Measurements from ENCODE around the gene CDK2.
A peak's percentile ranks its signal among the peaks of the same experiment; 100 is the strongest.

The CDK2 gene

DNA sequence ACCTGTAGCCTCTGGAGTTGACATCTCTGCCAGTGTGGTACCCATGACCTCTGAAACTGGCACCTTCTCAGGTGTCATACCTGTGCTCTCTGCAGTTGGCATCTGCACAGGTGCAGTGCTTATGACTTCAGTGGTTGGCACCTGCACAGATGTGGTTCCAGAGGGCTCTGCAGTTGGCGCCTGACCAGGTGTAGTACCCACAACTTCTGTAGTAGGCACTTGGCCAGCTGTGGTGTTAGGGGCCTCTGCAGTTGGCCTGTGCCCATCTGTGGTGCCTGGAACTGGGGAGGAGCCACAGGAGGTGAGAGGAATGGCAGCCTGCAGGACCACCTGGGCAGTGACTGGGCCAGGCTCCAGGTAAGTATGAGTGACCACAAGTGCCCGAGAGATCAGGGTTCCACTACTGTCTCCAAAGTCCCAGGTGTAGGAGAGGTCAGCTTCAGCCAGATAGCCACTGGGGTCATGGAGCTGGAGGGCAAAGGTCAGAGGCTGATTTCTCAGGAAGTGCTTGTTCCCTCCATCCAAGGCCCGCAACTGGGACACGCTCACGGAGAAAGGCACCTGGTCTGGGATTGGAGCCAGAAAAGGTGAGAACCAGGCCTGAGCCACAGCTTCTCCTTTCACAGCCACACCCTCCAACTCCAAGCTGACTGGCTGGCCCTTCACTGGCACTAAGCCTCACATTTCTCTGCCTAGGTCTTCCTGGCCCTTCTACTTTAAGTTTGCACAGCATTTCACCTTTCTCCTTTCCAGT lies 9.3 kb upstream of the CDK2 start:
- no peaks in the 10 kb centered on the region for H3K27me3 ChIP-seq (ENCODE audit: control insufficient read depth, insufficient read depth, low read length)
- TF ChIP-seq, protein P1, sequence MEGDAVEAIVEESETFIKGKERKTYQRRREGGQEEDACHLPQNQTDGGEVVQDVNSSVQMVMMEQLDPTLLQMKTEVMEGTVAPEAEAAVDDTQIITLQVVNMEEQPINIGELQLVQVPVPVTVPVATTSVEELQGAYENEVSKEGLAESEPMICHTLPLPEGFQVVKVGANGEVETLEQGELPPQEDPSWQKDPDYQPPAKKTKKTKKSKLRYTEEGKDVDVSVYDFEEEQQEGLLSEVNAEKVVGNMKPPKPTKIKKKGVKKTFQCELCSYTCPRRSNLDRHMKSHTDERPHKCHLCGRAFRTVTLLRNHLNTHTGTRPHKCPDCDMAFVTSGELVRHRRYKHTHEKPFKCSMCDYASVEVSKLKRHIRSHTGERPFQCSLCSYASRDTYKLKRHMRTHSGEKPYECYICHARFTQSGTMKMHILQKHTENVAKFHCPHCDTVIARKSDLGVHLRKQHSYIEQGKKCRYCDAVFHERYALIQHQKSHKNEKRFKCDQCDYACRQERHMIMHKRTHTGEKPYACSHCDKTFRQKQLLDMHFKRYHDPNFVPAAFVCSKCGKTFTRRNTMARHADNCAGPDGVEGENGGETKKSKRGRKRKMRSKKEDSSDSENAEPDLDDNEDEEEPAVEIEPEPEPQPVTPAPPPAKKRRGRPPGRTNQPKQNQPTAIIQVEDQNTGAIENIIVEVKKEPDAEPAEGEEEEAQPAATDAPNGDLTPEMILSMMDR (IDR thresholded peaks at IDR 0.05), result no peak
- no peaks in the 10 kb centered on the region for H3K79me2 ChIP-seq
- H3K4me3 ChIP-seq (ENCODE audit: low read depth, low read length), result no peak overlapping the region
- H3K9ac ChIP-seq, result no peak overlapping the region
- peak overlapping the region; percentile 20 for H3K27ac ChIP-seq
- no peak overlapping the region for H3K4me2 ChIP-seq (ENCODE audit: low read length)
- no peaks in the 10 kb centered on the region for H3K9me3 ChIP-seq (ENCODE audit: control insufficient read depth, low read length)
- H3K4me1 ChIP-seq, result peaks cover 7% of the 10 kb centered on the region
- no peaks in the 10 kb centered on the region for H3K36me3 ChIP-seq (ENCODE audit: control insufficient read depth, insufficient read depth, low read length)
- H2AFZ ChIP-seq, result peak overlapping the region; percentile 51

DNA sequence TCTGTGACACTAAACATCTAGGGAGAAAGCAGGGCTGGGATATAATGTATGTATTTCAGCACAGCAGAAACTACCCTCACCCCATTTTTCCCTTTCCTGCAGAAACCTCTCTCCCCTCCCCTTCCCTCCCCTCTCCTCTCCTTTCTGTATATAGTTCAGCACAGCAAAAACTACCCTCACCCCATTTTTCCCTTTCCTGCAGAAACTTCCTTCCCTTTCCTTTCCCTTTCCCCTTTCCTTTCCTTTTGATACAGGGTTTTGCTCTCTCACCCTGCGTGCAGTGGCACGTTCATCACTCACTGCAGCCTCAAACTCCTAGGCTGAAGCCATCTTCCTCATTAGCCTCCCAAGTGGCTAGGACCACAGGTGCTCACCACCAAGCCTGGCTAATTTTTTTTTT lies 2.9 kb upstream of the CDK2 start:
- H3K4me1 ChIP-seq, result peaks cover 16% of the 10 kb centered on the region
- no peak overlapping the region for H3K9ac ChIP-seq
- H3K9me3 ChIP-seq (ENCODE audit: control insufficient read depth, low read length), result no peaks in the 10 kb centered on the region
- TF ChIP-seq, protein P1 (IDR thresholded peaks at IDR 0.05), result no peak
- H3K27ac ChIP-seq, result no peak overlapping the region
- no peak overlapping the region for H3K4me2 ChIP-seq (ENCODE audit: low read length)
- no peaks in the 10 kb centered on the region for H3K36me3 ChIP-seq (ENCODE audit: control insufficient read depth, insufficient read depth, low read length)
- H2AFZ ChIP-seq, result no peak overlapping the region
- H3K79me2 ChIP-seq, result no peaks in the 10 kb centered on the region
- no peaks in the 10 kb centered on the region for H3K27me3 ChIP-seq (ENCODE audit: control insufficient read depth, insufficient read depth, low read length)
- no peak overlapping the region for H3K4me3 ChIP-seq (ENCODE audit: low read depth, low read length)

DNA sequence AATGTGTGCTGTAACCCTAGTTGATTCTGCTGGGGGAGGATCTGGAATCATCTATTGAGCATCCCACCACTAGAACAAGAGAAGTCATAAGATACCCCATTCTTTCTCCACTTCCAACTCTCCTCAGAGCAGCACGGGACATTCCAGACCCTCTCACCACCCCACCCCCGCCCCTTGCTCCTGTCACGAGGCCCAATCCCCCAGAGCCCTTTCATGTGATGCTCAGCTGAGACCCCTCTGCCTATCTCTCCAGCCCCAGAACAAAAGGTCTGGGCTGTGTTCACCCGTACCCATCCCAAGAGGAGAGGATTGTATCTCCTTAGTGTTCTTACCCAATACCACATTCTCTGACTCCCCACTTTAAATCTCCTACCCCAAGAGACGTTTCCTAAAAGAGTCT lies 1.4 kb upstream of the CDK2 start:
- Histone ChIP-seq H2AFZ (no peak overlapping the region), H3K4me1 (peaks cover 16% of the 10 kb centered on the region), H3K27me3 (ENCODE audit: control insufficient read depth, insufficient read depth, low read length) (no peaks in the 10 kb centered on the region), H3K79me2 (no peaks in the 10 kb centered on the region), H3K36me3 (ENCODE audit: control insufficient read depth, insufficient read depth, low read length) (no peaks in the 10 kb centered on the region), H3K9me3 (ENCODE audit: control insufficient read depth, low read length) (no peaks in the 10 kb centered on the region), H3K27ac (no peak overlapping the region), H3K9ac (no peak overlapping the region), H3K4me2 (ENCODE audit: low read length) (no peak overlapping the region), H3K4me3 (ENCODE audit: low read depth, low read length) (no peak overlapping the region)
- TF ChIP-seq, protein P1 (IDR thresholded peaks at IDR 0.05), result no peak

DNA sequence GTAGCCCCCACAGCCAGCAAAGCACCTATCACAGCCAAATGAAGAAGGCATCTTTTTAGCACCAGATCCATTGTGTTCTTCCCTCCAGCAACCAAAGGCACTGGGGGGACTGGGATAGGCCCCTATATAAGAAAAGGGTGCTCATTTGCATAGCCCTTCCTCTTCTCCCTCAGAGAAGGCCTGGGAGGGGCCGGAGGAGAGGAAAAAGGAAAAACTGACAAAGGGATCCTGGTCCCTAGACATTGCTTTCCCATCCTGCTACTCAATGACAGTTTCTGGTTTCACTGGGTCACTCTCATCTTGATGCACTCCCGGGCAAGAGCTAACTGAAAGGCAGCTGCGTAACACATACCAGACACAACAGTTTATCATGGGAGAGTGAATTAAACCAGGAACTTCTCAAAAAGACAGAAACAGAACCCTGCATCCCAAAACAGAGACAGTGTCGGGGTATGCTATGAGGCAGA lies 656 bp upstream of the CDK2 start, which contains the start of gene PMEL:
Gene PMEL, minus strand, starts transcription at position 102 of the 467 bp plus-strand sequence. Its CDS starts 31 bp downstream, at position 71.
- Histone ChIP-seq H3K4me2 (ENCODE audit: low read length) (peak within 1 kb of the TSS; percentile 99), H2AFZ (peak within 1 kb of the TSS; percentile 100), H3K4me1 (peaks cover 16% of the 10 kb centered on the region), H3K27ac (peak within 1 kb of the TSS; percentile 78), H3K27me3 (ENCODE audit: control insufficient read depth, insufficient read depth, low read length) (no peaks in the 10 kb centered on the region), H3K4me3 (ENCODE audit: low read depth, low read length) (peak within 1 kb of the TSS; percentile 87), H3K9ac (peak within 1 kb of the TSS; percentile 49), H3K9me3 (ENCODE audit: control insufficient read depth, low read length) (no peaks in the 10 kb centered on the region), H3K36me3 (ENCODE audit: control insufficient read depth, insufficient read depth, low read length) (no peaks in the 10 kb centered on the region), H3K79me2 (no peaks in the 10 kb centered on the region)
- TF ChIP-seq, protein P1 (IDR thresholded peaks at IDR 0.05), result no peak

DNA sequence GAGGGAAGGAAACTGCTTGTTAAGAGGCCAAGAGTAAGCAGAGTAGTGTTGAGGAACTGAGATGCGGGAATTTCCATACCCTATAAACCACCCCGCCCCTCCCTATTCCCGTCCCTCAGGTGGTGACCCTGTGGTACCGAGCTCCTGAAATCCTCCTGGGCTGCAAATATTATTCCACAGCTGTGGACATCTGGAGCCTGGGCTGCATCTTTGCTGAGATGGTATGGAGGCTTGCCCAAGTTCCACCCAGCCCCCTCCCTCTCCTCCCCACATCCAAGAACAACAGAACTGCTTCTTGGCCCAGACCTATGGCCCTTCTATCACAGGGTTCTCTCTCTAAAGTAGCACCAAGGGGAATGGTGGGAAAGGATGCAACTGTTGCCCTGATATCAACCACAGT lies 2.7 kb downstream of the CDK2 start:
- no peak overlapping the region for H2AFZ ChIP-seq
- H3K4me2 ChIP-seq (ENCODE audit: low read length), result no peak overlapping the region
- H3K9me3 ChIP-seq (ENCODE audit: control insufficient read depth, low read length), result no peaks in the 10 kb centered on the region
- TF ChIP-seq, protein P1 (IDR thresholded peaks at IDR 0.05), result no peak
- peaks cover 23% of the 10 kb centered on the region for H3K4me1 ChIP-seq
- no peak overlapping the region for H3K4me3 ChIP-seq (ENCODE audit: low read depth, low read length)
- no peak overlapping the region for H3K9ac ChIP-seq
- H3K27ac ChIP-seq, result no peak overlapping the region
- H3K36me3 ChIP-seq (ENCODE audit: control insufficient read depth, insufficient read depth, low read length), result no peaks in the 10 kb centered on the region
- H3K79me2 ChIP-seq, result peaks cover 5% of the 10 kb centered on the region
- H3K27me3 ChIP-seq (ENCODE audit: control insufficient read depth, insufficient read depth, low read length), result no peaks in the 10 kb centered on the region
